HepG2 (cell line): ENCODE results near the gene APOLD1. TPM values are rescaled to one million over a fixed set of nuclear protein-coding genes. Genes with fewer than 3 reads are reported as not detected.

Experiments
- ATAC-seq: fragments of 200-7000 bp; cut with Tn5 transposase; 3 replicates; pipeline ENCODE4 v1.9.1; 2020; ENCODE audit warnings: mild to moderate bottlenecking, moderate library complexity
- BruUV-seq: library from RNA; stranded (reverse); fragments of 400-500 nt; replicated peaks from 2 replicates; lab custom pipeline; 2021; lab: Mats Ljungman, UMichigan
- CTCF ChIA-PET: fragments of 300-600 bp; formaldehyde crosslinking; extraction: SDS; loops from one replicate; lab custom pipeline; 2021; ENCODE audit warnings: low total read pairs, inconsistent platforms, low intra/inter-chr PET ratio; lab: Yijun Ruan, JAX
- POLR2A ChIA-PET: fragments of 350-600 bp; sonication (Branson Sonifier 250); formaldehyde crosslinking; loops from one replicate; lab custom pipeline; 2020; ENCODE audit warnings: antibody characterized with exemption, inconsistent platforms; lab: Yijun Ruan, JAX
- DNase-seq: peaks from one replicate; pipeline ENCODE4 v3.0.0-alpha.2; 2015; ENCODE audit warnings: low spot score
- FAIRE-seq: peaks from 3 replicates; lab custom pipeline; 2011; peaks lifted over from hg19 to GRCh38; lab: Jason Lieb, UNC
- H2AFZ ChIP-seq: one replicate; pipeline ENCODE4 v1.6.1; 2011; ENCODE audit warnings: low read length, inconsistent platforms
- H3K27ac ChIP-seq: fragments of 300-600 bp; 3 replicates; pipeline ENCODE4 v1.8.0; 2011; ENCODE audit warnings: mixed run types, mild to moderate bottlenecking, mixed read lengths, low read length, inconsistent platforms; ENCODE audit not compliant: insufficient read depth; ENCODE audit errors: extremely low read length
- H3K27me3 ChIP-seq, 2 experiments: fragments of 200-600 bp in 1 of 2; 2 replicates in 1 of 2; 3 replicates in 1 of 2; pipeline versions ENCODE4 v1.6.0 to v1.8.0; 2011; ENCODE audit warnings: low read length in 2 of 2, mild to moderate bottlenecking in 2 of 2, moderate library complexity in 2 of 2, inconsistent platforms in 1 of 2; ENCODE audit not compliant: insufficient read depth in 2 of 2, control insufficient read depth in 1 of 2
- H3K36me3 ChIP-seq, 2 experiments: fragments of 200-600 bp in 1 of 2; replicated peaks in 1 of 2; 2 replicates in 1 of 2; 3 replicates in 1 of 2; pipeline versions ENCODE4 v1.5.1 to v1.8.0; 2011; ENCODE audit warnings: low read length in 2 of 2, inconsistent platforms in 1 of 2; ENCODE audit not compliant: insufficient read depth in 2 of 2, control insufficient read depth in 1 of 2
- H3K4me1 ChIP-seq: 2 replicates; pipeline ENCODE4 v1.5.1; 2012; ENCODE audit warnings: low read length, inconsistent platforms; ENCODE audit not compliant: insufficient read depth
- H3K4me2 ChIP-seq: 2 replicates; pipeline ENCODE4 v1.6.0; 2011; ENCODE audit warnings: low read depth, low read length, inconsistent platforms
- H3K4me3 ChIP-seq, 3 experiments: fragments of 200-600 bp in 1 of 3; sonication (generic), shearing (Covaris generic) in 1 of 3; replicated peaks in 1 of 3; 2 replicates each; pipeline ENCODE4 v1.5.1; 2011 to 2016; ENCODE audit warnings: low read length in 3 of 3, inconsistent platforms in 2 of 3, low read depth in 2 of 3, mild to moderate bottlenecking in 2 of 3, control low read depth in 1 of 3, mixed read lengths in 1 of 3; ENCODE audit not compliant: insufficient read depth in 1 of 3
- H3K79me2 ChIP-seq: one replicate; pipeline ENCODE4 v1.6.1; 2011; ENCODE audit warnings: low read length, inconsistent platforms; ENCODE audit not compliant: insufficient read depth
- H3K9ac ChIP-seq: 2 replicates; pipeline ENCODE4 v1.6.0; 2011; ENCODE audit warnings: mild to moderate bottlenecking, low read depth, low read length, inconsistent platforms; ENCODE audit not compliant: insufficient read depth
- H3K9me3 ChIP-seq: 2 replicates; pipeline ENCODE4 v1.5.1; 2012; ENCODE audit warnings: mild to moderate bottlenecking, low read length
- H4K20me1 ChIP-seq: 2 replicates; pipeline ENCODE4 v1.6.0; 2011; ENCODE audit warnings: inconsistent platforms, mild to moderate bottlenecking, low read length, moderate library complexity; ENCODE audit not compliant: insufficient read depth
- AKAP8 ChIP-seq: sonication (generic); formaldehyde crosslinking; IDR thresholded peaks from 2 replicates; pipeline ENCODE4 v1.5.1; 2020; ENCODE audit warnings: mild to moderate bottlenecking, missing genetic modification reagents
- ESRRA ChIP-seq: sonication (generic); formaldehyde crosslinking; IDR thresholded peaks from 2 replicates; pipeline ENCODE4 v1.5.1; 2020; ENCODE audit warnings: mild to moderate bottlenecking, low read depth, missing genetic modification reagents
- HNRNPL ChIP-seq: fragments of 200-400 bp; formaldehyde crosslinking; IDR thresholded peaks from 2 replicates; pipeline ENCODE4 v1.6.1; 2017; ENCODE audit warnings: mild to moderate bottlenecking, low read depth, low read length
- NRL ChIP-seq: sonication (generic); formaldehyde crosslinking; IDR thresholded peaks from 2 replicates; pipeline ENCODE4 v1.5.0; 2020; ENCODE audit warnings: missing genetic modification reagents, mild to moderate bottlenecking, moderate library complexity, borderline replicate concordance
- ONECUT2 ChIP-seq: sonication (generic); formaldehyde crosslinking; IDR thresholded peaks from 2 replicates; pipeline ENCODE4 v1.4.0; 2020; ENCODE audit warnings: missing genetic modification reagents
- RARA ChIP-seq: IDR thresholded peaks from 2 replicates; pipeline ENCODE4 v1.6.1; 2016; ENCODE audit warnings: missing genetic modification reagents, missing compliant biosample characterization
- TARDBP ChIP-seq: sonication (generic); formaldehyde crosslinking; IDR thresholded peaks from 2 replicates; pipeline ENCODE4 v1.8.0; 2022; ENCODE audit warnings: mild to moderate bottlenecking, missing genetic modification reagents
- ZEB1 ChIP-seq: IDR thresholded peaks from 2 replicates; pipeline ENCODE4 v1.6.1; 2012; ENCODE audit warnings: mild to moderate bottlenecking, low read depth, inconsistent platforms; ENCODE audit not compliant: insufficient replicate concordance
- ZFP82 ChIP-seq: sonication (generic); formaldehyde crosslinking; IDR thresholded peaks from 2 replicates; pipeline ENCODE4 v1.5.1; 2020; ENCODE audit warnings: mild to moderate bottlenecking, missing genetic modification reagents, borderline replicate concordance
- ZNF333 ChIP-seq: sonication (generic); formaldehyde crosslinking; IDR thresholded peaks from 2 replicates; pipeline ENCODE4 v1.4.0; 2020; ENCODE audit warnings: mild to moderate bottlenecking, missing genetic modification reagents, borderline replicate concordance
- ZNF484 ChIP-seq: sonication (generic); formaldehyde crosslinking; IDR thresholded peaks from 2 replicates; pipeline ENCODE4 v1.5.1; 2020; ENCODE audit warnings: mild to moderate bottlenecking, low read depth, missing genetic modification reagents, borderline replicate concordance
- ZSCAN22 ChIP-seq: sonication (generic); formaldehyde crosslinking; IDR thresholded peaks from 2 replicates; pipeline ENCODE4 v1.4.0; 2020; ENCODE audit warnings: mild to moderate bottlenecking, missing genetic modification reagents
- ZSCAN30 ChIP-seq: sonication (generic); formaldehyde crosslinking; IDR thresholded peaks from 2 replicates; pipeline ENCODE4 v1.5.0; 2020; ENCODE audit warnings: mild to moderate bottlenecking, missing genetic modification reagents
- WGBS: methylation state at CpG from one replicate; pipeline ENCODE4 v1.1.6; 2017; ENCODE audit warnings: low lambda C conversion rate; 5-methylcytosine and 5-hydroxymethylcytosine counted together
- in situ Hi-C: cut with HindIII; loops from 2 replicates; pipeline ENCODE4 v1.10.0; 2017; ENCODE audit warnings: low pct_unique_long_range_greater_than_20kb; ENCODE audit not compliant: extremely low pct_ligation_motif_present
- intact Hi-C: fragments of 100-400 bp; cut with micrococcal nuclease; formaldehyde crosslinking; loops from one replicate; pipeline ENCODE4 v1.10.0; 2022; ENCODE audit not compliant: unreplicated experiment
- polyA plus RNA-seq, 8 experiments: library from polyadenylated mRNA; depleted of rRNA in 3 of 8; stranded (reverse) in 7 of 8; unstranded in 1 of 8; fragments of >200 nt; fragmentation: Illumina TruSeq in 4 of 8; extraction: Trizol in 4 of 8; gene quantifications; 2 replicates each; pipeline versions ENCODE4 v1.2.1 to v1.2.3, GENCODE V29; 2011 to 2016; ENCODE audit warnings: low read depth in 4 of 8, missing spikeins in 1 of 8, mixed read lengths in 1 of 8; ENCODE audit not compliant: insufficient read depth in 1 of 8
- total RNA-seq, 5 experiments: library from RNA; depleted of rRNA; stranded (reverse); fragments of >200 nt; fragmentation: Illumina TruSeq; extraction: Trizol; gene quantifications; 2 replicates each; pipeline ENCODE4 v1.2.3, GENCODE V29; 2016; ENCODE audit warnings: low read depth in 1 of 5
- TF ChIP-seq, protein P1 (sequence below): sonication (generic); formaldehyde crosslinking; IDR thresholded peaks from 2 replicates; pipeline ENCODE4 v1.4.0; 2020; ENCODE audit warnings: mild to moderate bottlenecking, missing genetic modification reagents
- TF ChIP-seq, protein P2 (sequence below): sonication (generic); formaldehyde crosslinking; IDR thresholded peaks from 2 replicates; pipeline ENCODE4 v1.8.1; 2023; ENCODE audit warnings: missing genetic modification reagents, mild to moderate bottlenecking, borderline replicate concordance
- TF ChIP-seq, protein P3 (sequence below): sonication (generic); formaldehyde crosslinking; IDR thresholded peaks from 2 replicates; pipeline ENCODE4 v1.4.0; 2020; ENCODE audit warnings: missing genetic modification reagents

APOLD1 gene
- total and polyA plus RNA-seq, 2 of the 13 experiments (the other 11 are each of a cell fraction or from before 2014, with no cell fraction given), result 0.20 to 0.84 TPM

DNA sequence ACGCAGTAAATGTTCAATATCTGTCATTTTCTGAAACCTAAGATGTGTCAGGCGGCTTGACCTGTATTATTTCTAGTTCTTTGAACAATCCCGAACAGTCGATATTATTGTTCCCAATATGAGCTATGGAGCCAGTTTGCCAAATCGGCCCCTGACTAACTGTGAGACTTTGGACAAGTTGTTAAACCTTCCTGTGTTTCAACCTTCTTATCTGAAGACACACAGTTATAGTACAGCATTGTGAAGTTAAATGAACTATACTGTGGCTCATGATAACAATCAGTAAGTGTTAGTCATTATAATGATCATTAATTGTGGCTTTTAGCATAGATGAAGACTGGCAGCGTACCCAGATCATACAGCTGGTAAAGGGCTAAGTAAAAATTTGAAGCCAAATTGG is 51.1 kb downstream of the APOLD1 start:
- CTCF ChIA-PET, result interaction anchor here (1.1 to 1.4 kb wide), 3 partner anchors 48 to 375 kb away, joined by 3 to 7 read pairs (median 4); no protein-coding TSS in a partner anchor
- Histone ChIP-seq H2AFZ (no peak overlapping the region), H3K36me3 (peaks cover under 1 to 5% of the 10 kb centered on the region in 2 experiments; a peak in 2 of 5 replicates), H3K4me3 (no peak overlapping the region), H3K27me3 (no peaks in the 10 kb centered on the region), H3K4me2 (no peak overlapping the region), H3K79me2 (no peaks in the 10 kb centered on the region), H3K4me1 (no peaks in the 10 kb centered on the region), H3K27ac (no peak overlapping the region), H3K9ac (no peak overlapping the region), H3K9me3 (no peaks in the 10 kb centered on the region), H4K20me1 (no peaks in the 10 kb centered on the region)
- intact Hi-C loops (loop anchor here (5.0 kb wide), 3 partner anchors 56 to 376 kb away; partner anchors contain the start of gene GPRC5A), in situ Hi-C loops (loop anchor here (5.0 kb wide), 1 partner anchor 36 kb away; no protein-coding TSS in a partner anchor)
- no TSS peak for BruUV-seq
- TF ChIP-seq ZFP82 (no peak), ONECUT2 (no peak), HNRNPL (no peak), RARA (no peak), AKAP8 (CRISPR knock-in tag) (no peak), NRL (CRISPR knock-in tag) (no peak), ZSCAN22 (CRISPR knock-in tag) (no peak), ZNF484 (CRISPR knock-in tag) (no peak), TARDBP (CRISPR knock-in tag) (no peak), ZSCAN30 (CRISPR knock-in tag) (no peak), ZNF333 (CRISPR knock-in tag) (no peak), ZEB1 (no peak), ESRRA (CRISPR knock-in tag) (no peak)
- TF ChIP-seq, protein P1, sequence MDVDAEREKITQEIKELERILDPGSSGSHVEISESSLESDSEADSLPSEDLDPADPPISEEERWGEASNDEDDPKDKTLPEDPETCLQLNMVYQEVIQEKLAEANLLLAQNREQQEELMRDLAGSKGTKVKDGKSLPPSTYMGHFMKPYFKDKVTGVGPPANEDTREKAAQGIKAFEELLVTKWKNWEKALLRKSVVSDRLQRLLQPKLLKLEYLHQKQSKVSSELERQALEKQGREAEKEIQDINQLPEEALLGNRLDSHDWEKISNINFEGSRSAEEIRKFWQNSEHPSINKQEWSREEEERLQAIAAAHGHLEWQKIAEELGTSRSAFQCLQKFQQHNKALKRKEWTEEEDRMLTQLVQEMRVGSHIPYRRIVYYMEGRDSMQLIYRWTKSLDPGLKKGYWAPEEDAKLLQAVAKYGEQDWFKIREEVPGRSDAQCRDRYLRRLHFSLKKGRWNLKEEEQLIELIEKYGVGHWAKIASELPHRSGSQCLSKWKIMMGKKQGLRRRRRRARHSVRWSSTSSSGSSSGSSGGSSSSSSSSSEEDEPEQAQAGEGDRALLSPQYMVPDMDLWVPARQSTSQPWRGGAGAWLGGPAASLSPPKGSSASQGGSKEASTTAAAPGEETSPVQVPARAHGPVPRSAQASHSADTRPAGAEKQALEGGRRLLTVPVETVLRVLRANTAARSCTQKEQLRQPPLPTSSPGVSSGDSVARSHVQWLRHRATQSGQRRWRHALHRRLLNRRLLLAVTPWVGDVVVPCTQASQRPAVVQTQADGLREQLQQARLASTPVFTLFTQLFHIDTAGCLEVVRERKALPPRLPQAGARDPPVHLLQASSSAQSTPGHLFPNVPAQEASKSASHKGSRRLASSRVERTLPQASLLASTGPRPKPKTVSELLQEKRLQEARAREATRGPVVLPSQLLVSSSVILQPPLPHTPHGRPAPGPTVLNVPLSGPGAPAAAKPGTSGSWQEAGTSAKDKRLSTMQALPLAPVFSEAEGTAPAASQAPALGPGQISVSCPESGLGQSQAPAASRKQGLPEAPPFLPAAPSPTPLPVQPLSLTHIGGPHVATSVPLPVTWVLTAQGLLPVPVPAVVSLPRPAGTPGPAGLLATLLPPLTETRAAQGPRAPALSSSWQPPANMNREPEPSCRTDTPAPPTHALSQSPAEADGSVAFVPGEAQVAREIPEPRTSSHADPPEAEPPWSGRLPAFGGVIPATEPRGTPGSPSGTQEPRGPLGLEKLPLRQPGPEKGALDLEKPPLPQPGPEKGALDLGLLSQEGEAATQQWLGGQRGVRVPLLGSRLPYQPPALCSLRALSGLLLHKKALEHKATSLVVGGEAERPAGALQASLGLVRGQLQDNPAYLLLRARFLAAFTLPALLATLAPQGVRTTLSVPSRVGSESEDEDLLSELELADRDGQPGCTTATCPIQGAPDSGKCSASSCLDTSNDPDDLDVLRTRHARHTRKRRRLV (CRISPR knock-in tag), result no peak
- TF ChIP-seq, protein P2, sequence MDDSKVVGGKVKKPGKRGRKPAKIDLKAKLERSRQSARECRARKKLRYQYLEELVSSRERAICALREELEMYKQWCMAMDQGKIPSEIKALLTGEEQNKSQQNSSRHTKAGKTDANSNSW, result no peak
- TF ChIP-seq, protein P3, sequence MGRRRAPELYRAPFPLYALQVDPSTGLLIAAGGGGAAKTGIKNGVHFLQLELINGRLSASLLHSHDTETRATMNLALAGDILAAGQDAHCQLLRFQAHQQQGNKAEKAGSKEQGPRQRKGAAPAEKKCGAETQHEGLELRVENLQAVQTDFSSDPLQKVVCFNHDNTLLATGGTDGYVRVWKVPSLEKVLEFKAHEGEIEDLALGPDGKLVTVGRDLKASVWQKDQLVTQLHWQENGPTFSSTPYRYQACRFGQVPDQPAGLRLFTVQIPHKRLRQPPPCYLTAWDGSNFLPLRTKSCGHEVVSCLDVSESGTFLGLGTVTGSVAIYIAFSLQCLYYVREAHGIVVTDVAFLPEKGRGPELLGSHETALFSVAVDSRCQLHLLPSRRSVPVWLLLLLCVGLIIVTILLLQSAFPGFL (CRISPR knock-in tag), result no peak
- POLR2A ChIA-PET, result no interaction called here
- DNase-seq (no peak), ATAC-seq (no peak), FAIRE-seq (no peak)
- 97% methylated on average over 6 of the region's 6 CpGs for WGBS
